NAMALWA (cell line): ENCODE results near the gene SESN2.

Experiments
- DNase-seq: peaks from one replicate; pipeline ENCODE4 v3.0.0-alpha.2; 2015; ENCODE audit warnings: low spot score

SESN2 gene

GRCh38 chr1:28288487-28288886 lies 29.2 kb downstream of the SESN2 start:
- no peak for DNase-seq

- DNase-seq, result no peak
Observed at GRCh38 chr1:28290851-28291250, 31.5 kb downstream of the SESN2 start.

GRCh38 chr1:28291711-28292110 lies 32.4 kb downstream of the SESN2 start:
- DNase-seq, result no peak

- DNase-seq, result no peak
Observed at GRCh38 chr1:28295936-28296335, 36.6 kb downstream of the SESN2 start.

GRCh38 chr1:28296401-28297261 lies 37.3 kb downstream of the SESN2 start:
- no peak for DNase-seq

- no peak for DNase-seq
Observed at GRCh38 chr1:28297826-28298225, 38.5 kb downstream of the SESN2 start.

- DNase-seq, result no peak
Observed at GRCh38 chr1:28298438-28298837, 39.1 kb downstream of the SESN2 start.

- DNase-seq, result no peak
Observed at GRCh38 chr1:28301368-28302174, 42.3 kb downstream of the SESN2 start.

GRCh38 chr1:28302247-28302646 lies 42.9 kb downstream of the SESN2 start:
- DNase-seq, result no peak

- DNase-seq, result no peak
Observed at GRCh38 chr1:28306301-28306949, 47.1 kb downstream of the SESN2 start.

- no peak for DNase-seq
Observed at GRCh38 chr1:28308750-28309149, 49.4 kb downstream of the SESN2 start.

GRCh38 chr1:28309702-28310101 lies 50.4 kb downstream of the SESN2 start:
- no peak for DNase-seq

GRCh38 chr1:28313702-28314546 lies 54.6 kb downstream of the SESN2 start:
- DNase-seq, result no peak

GRCh38 chr1:28314547-28314941 lies 55.2 kb downstream of the SESN2 start:
- no peak for DNase-seq

GRCh38 chr1:28317014-28317413 lies 57.7 kb downstream of the SESN2 start:
- DNase-seq, result no peak

GRCh38 chr1:28322194-28322593 lies 62.9 kb downstream of the SESN2 start:
- no peak for DNase-seq

- DNase-seq, result no peak
Observed at GRCh38 chr1:28323720-28324119, 64.4 kb downstream of the SESN2 start.

- peak; percentile 20 for DNase-seq
Observed at GRCh38 chr1:28326515-28326914, 67.2 kb downstream of the SESN2 start.

GRCh38 chr1:28326984-28327383 lies 67.7 kb downstream of the SESN2 start:
- peak; percentile 48 for DNase-seq

GRCh38 chr1:28327431-28327830 lies 68.1 kb downstream of the SESN2 start:
- DNase-seq, result peak; percentile 73

- DNase-seq, result no peak
Observed at GRCh38 chr1:28328228-28328648, 68.9 kb downstream of the SESN2 start.
